Endothelial cell of umbilical vein (primary cell): ENCODE data around the gene PDSS2. TPM values are rescaled to one million over a fixed set of nuclear protein-coding genes. Genes with fewer than 3 reads are reported as not detected.

ENCODE experiments used
- BruUV-seq: library from RNA; stranded (reverse); fragments of 400-500 nt; replicated peaks from 2 replicates; lab custom pipeline; 2021; lab: Mats Ljungman, UMichigan
- CTCF ChIA-PET: fragments of 300-600, 350-600 bp; sonication (Branson Sonifier 250); formaldehyde crosslinking; loops from one replicate; lab custom pipeline; 2021; ENCODE audit warnings: antibody characterized with exemption, inconsistent platforms; lab: Charles Lee
- POLR2A ChIA-PET: fragments of 300-600, 350-600 bp; sonication (Branson Sonifier 250); formaldehyde crosslinking; loops from one replicate; lab custom pipeline; 2021; ENCODE audit warnings: antibody characterized with exemption, inconsistent platforms; lab: Charles Lee
- DNase-seq: peaks from one replicate; pipeline ENCODE4 v3.0.0-alpha.2; 2011; ENCODE audit warnings: low read depth, low spot score
- FAIRE-seq: peaks from 2 replicates; lab custom pipeline; 2011; peaks lifted over from hg19 to GRCh38; lab: Jason Lieb, UNC
- H2AFZ ChIP-seq: 2 replicates; pipeline ENCODE4 v1.6.0; 2012; ENCODE audit warnings: low read depth, low read length, control low read depth, inconsistent platforms
- H3K27ac ChIP-seq: 2 replicates; pipeline ENCODE4 v1.5.1; 2011; ENCODE audit warnings: low read depth, mild to moderate bottlenecking, control low read depth, low read length, moderate library complexity; ENCODE audit not compliant: insufficient read depth
- H3K27me3 ChIP-seq, 2 experiments: 2 replicates each; pipeline versions ENCODE4 v1.6.0 to v1.6.1; 2011; ENCODE audit warnings: low read length in 2 of 2, mixed read lengths in 1 of 2; ENCODE audit not compliant: control insufficient read depth in 2 of 2, insufficient read depth in 2 of 2
- H3K36me3 ChIP-seq, 2 experiments: 2 replicates in 1 of 2; 3 replicates in 1 of 2; pipeline ENCODE4 v1.5.1; 2011; ENCODE audit warnings: low read length in 2 of 2, mild to moderate bottlenecking in 1 of 2, moderate library complexity in 1 of 2; ENCODE audit not compliant: control insufficient read depth in 2 of 2, insufficient read depth in 2 of 2; ENCODE audit errors: extremely low read depth in 1 of 2
- H3K4me1 ChIP-seq: 3 replicates; pipeline ENCODE4 v1.5.1; 2011; ENCODE audit warnings: mild to moderate bottlenecking, low read length; ENCODE audit not compliant: control insufficient read depth, insufficient read depth; ENCODE audit errors: extremely low read depth
- H3K4me2 ChIP-seq: 2 replicates; pipeline ENCODE4 v1.6.1; 2011; ENCODE audit warnings: low read length, control low read depth, mixed read lengths; ENCODE audit not compliant: insufficient read depth
- H3K4me3 ChIP-seq, 3 experiments: fragments of 200-600 bp in 1 of 3; sonication (generic), shearing (Covaris generic) in 1 of 3; replicated peaks in 1 of 3; 2 replicates each; pipeline ENCODE4 v1.5.1; 2011 to 2016; ENCODE audit warnings: control low read depth in 3 of 3, low read length in 3 of 3, mild to moderate bottlenecking in 2 of 3, inconsistent platforms in 1 of 3, low read depth in 1 of 3, moderate library complexity in 1 of 3; ENCODE audit not compliant: insufficient read depth in 1 of 3
- H3K79me2 ChIP-seq: 2 replicates; pipeline ENCODE4 v1.6.0; 2012; ENCODE audit warnings: low read length, inconsistent platforms; ENCODE audit not compliant: control insufficient read depth, insufficient read depth
- H3K9ac ChIP-seq: replicated peaks from 2 replicates; pipeline ENCODE3; 2011; ENCODE audit warnings: low read length, control low read depth; ENCODE audit not compliant: insufficient read depth; ENCODE audit errors: extremely low read depth
- H3K9me1 ChIP-seq: replicated peaks from 3 replicates; pipeline ENCODE4 v1.6.0; 2011; ENCODE audit warnings: mild to moderate bottlenecking, low read length; ENCODE audit not compliant: control insufficient read depth, insufficient read depth; ENCODE audit errors: extremely low read depth
- H3K9me3 ChIP-seq: replicated peaks from 2 replicates; pipeline ENCODE4 v1.5.1; 2012; ENCODE audit warnings: low read length, inconsistent platforms; ENCODE audit not compliant: control insufficient read depth, insufficient read depth
- H4K20me1 ChIP-seq: replicated peaks from 2 replicates; pipeline ENCODE3; 2011; ENCODE audit warnings: mild to moderate bottlenecking, low read length; ENCODE audit not compliant: control insufficient read depth, insufficient read depth; ENCODE audit errors: extremely low read depth
- EZH2 ChIP-seq: IDR thresholded peaks from 2 replicates; pipeline ENCODE4 v1.6.1; 2012; ENCODE audit warnings: borderline replicate concordance, low read depth, mild to moderate bottlenecking, moderate library complexity, low read length, inconsistent platforms; ENCODE audit not compliant: severe bottlenecking
- GATA2 ChIP-seq: IDR thresholded peaks from 2 replicates; pipeline ENCODE4 v1.7.0; 2011; ENCODE audit warnings: low read depth, mild to moderate bottlenecking, moderate library complexity, mixed read lengths, low read length; ENCODE audit not compliant: insufficient read length, insufficient read depth
- POLR2A ChIP-seq: IDR thresholded peaks from 2 replicates; pipeline ENCODE4 v1.6.1; 2012; ENCODE audit warnings: low read depth, mild to moderate bottlenecking, control low read depth, low read length
- dilution Hi-C: fragments of 300-500 bp; cut with MboI; formaldehyde crosslinking; loops from one replicate; pipeline ENCODE4 v1.15.0; 2019; ENCODE audit warnings: low sequenced_read_pairs; ENCODE audit not compliant: extremely low pct_ligation_motif_present
- intact Hi-C: fragments of 100-400 bp; cut with micrococcal nuclease; formaldehyde crosslinking; loops from one replicate; pipeline ENCODE4 v1.10.0; 2022
- polyA plus RNA-seq, 4 experiments: library from polyadenylated mRNA; depleted of rRNA in 3 of 4; stranded (reverse) in 3 of 4; unstranded in 1 of 4; fragments of >200 nt; gene quantifications; 2 replicates each; pipeline versions ENCODE4 v1.2.1 to v1.2.3, GENCODE V29; 2011 to 2012; ENCODE audit warnings: missing spikeins in 1 of 4
- total RNA-seq: library from RNA; stranded (reverse); gene quantifications from 2 replicates; pipeline ENCODE4 v1.2.3, GENCODE V29; 2021
- TF ChIP-seq, protein P1 (sequence below): IDR thresholded peaks from 2 replicates; pipeline ENCODE4 v1.6.1; 2011; ENCODE audit not compliant: insufficient read depth, insufficient read length
- TF ChIP-seq, protein P2 (sequence below), 2 donors: IDR thresholded peaks; 1 replicate in 1 of 2; 2 replicates in 1 of 2; pipeline ENCODE4 v1.5.1; 2011; ENCODE audit warnings: low read length in 2 of 2, mild to moderate bottlenecking in 2 of 2, moderate library complexity in 2 of 2, control low read depth in 1 of 2, inconsistent platforms in 1 of 2, low read depth in 1 of 2; ENCODE audit not compliant: insufficient read depth in 1 of 2; ENCODE audit errors: extremely low read depth in 1 of 2

The PDSS2 gene
- total and polyA plus RNA-seq, 2 donors (not counting 3 experiments of a cell fraction or from before 2014, with no cell fraction given) = 7.6 to 9.3 TPM

DNA sequence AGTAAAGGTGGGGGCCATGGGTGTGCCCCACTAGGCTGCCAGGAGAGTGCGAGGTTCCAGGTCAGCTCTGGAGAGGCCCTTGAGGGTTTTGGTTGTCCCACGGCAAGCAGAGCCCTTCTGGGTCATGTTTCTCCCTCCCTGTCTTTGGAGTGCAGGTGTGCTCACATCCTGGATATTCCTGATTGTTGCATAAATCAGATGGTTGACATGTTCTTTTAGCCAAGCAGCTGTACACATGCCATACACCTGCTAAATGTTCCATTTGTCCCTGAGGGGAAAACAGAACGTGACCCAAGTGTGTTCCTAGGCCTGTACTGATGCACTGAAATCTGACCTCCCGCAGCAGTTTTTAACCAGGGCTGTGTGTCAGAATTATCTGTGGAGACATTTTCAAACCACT lies 266.5 kb downstream of the PDSS2 start:
- POLR2A ChIA-PET = no interaction called here
- DNase-seq (no peak), FAIRE-seq (no peak)
- Histone ChIP-seq H3K9me3 (no peaks in the 10 kb centered on the region), H3K36me3 (no peaks in the 10 kb centered on the region), H3K4me2 (no peak overlapping the region), H3K79me2 (no peaks in the 10 kb centered on the region), H3K9me1 (no peaks in the 10 kb centered on the region), H3K27me3 (no peaks in the 10 kb centered on the region), H4K20me1 (no peaks in the 10 kb centered on the region), H3K4me3 (no peak overlapping the region), H2AFZ (no peak overlapping the region), H3K27ac (no peak overlapping the region), H3K4me1 (no peaks in the 10 kb centered on the region), H3K9ac (no peak overlapping the region)
- intact Hi-C loops = no loop called here
- no TSS peak for BruUV-seq
- CTCF ChIA-PET = no interaction called here
- dilution Hi-C loops = no loop called here
- TF ChIP-seq, protein P1, sequence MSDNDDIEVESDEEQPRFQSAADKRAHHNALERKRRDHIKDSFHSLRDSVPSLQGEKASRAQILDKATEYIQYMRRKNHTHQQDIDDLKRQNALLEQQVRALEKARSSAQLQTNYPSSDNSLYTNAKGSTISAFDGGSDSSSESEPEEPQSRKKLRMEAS = no peak
- TF ChIP-seq GATA2 (no peak), POLR2A (no peak), EZH2 (no peak)

DNA sequence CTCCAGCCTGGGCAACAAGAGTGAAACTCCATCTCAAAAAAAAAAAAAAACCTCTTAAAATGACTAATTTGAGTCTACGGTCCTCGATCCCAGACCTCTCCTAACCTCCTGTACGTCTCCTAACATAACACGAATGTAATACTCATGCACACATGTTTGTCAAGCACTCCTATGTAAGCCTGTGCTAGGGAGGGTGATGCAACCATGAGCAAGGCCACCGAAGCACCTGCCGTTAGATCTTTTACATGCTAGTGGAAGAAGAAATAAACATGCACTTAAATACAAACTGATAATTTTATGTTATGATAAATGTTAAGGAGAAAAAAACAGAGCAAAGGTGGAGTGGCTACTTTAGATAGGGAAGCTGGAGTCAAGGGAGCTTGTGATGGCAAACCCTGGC lies 271.7 kb downstream of the PDSS2 start:
- Histone ChIP-seq H3K27ac (no peak overlapping the region), H3K4me1 (no peaks in the 10 kb centered on the region), H3K79me2 (no peaks in the 10 kb centered on the region), H3K27me3 (no peaks in the 10 kb centered on the region), H2AFZ (no peak overlapping the region), H3K4me3 (no peak overlapping the region), H3K9ac (no peak overlapping the region), H3K4me2 (no peak overlapping the region), H3K36me3 (no peaks in the 10 kb centered on the region), H3K9me1 (no peaks in the 10 kb centered on the region), H3K9me3 (no peaks in the 10 kb centered on the region), H4K20me1 (no peaks in the 10 kb centered on the region)
- ChIA-PET POLR2A (no interaction called here), CTCF (no interaction called here)
- TF ChIP-seq POLR2A (no peak), GATA2 (no peak), EZH2 (no peak)
- TF ChIP-seq, protein P2, sequence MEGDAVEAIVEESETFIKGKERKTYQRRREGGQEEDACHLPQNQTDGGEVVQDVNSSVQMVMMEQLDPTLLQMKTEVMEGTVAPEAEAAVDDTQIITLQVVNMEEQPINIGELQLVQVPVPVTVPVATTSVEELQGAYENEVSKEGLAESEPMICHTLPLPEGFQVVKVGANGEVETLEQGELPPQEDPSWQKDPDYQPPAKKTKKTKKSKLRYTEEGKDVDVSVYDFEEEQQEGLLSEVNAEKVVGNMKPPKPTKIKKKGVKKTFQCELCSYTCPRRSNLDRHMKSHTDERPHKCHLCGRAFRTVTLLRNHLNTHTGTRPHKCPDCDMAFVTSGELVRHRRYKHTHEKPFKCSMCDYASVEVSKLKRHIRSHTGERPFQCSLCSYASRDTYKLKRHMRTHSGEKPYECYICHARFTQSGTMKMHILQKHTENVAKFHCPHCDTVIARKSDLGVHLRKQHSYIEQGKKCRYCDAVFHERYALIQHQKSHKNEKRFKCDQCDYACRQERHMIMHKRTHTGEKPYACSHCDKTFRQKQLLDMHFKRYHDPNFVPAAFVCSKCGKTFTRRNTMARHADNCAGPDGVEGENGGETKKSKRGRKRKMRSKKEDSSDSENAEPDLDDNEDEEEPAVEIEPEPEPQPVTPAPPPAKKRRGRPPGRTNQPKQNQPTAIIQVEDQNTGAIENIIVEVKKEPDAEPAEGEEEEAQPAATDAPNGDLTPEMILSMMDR (IDR thresholded peaks at IDR 0.05; ENCODE audit: extremely low read depth in 1 of 2, insufficient read depth in 1 of 2, low read depth in 1 of 2, low read length in 2 of 2) = no peak
- FAIRE-seq (no peak), DNase-seq (no peak)
- intact Hi-C loops = loop anchor here (5.0 kb wide), 1 partner anchor 470 kb away; no protein-coding TSS in a partner anchor
- dilution Hi-C loops = no loop called here
- BruUV-seq = no TSS peak
